ENCODE results near the gene EIF3J. TPM values are rescaled to one million over a fixed set of nuclear protein-coding genes. Genes with fewer than 3 reads are reported as not detected.
A peak's percentile ranks its signal among the peaks of the same experiment; 100 is the strongest.

Gene EIF3J
- polyA plus RNA-seq, 1 of the 3 experiments (the other 2 are of a cell fraction), result 23.8 TPM

GRCh38 chr15:44489464-44489863, 47.5 kb upstream of the EIF3J start (continued):
- TF ChIP-seq REST (IDR thresholded peaks at IDR 0.05; ENCODE audit: low read depth, low read length), result no peak
- no peak for TF ChIP-seq CTCF (IDR thresholded peaks at IDR 0.05)
- no peak for TF ChIP-seq EZH2phosphoT487 (IDR thresholded peaks at IDR 0.05; ENCODE audit: borderline replicate concordance, low read depth)
- TF ChIP-seq, protein P1, sequence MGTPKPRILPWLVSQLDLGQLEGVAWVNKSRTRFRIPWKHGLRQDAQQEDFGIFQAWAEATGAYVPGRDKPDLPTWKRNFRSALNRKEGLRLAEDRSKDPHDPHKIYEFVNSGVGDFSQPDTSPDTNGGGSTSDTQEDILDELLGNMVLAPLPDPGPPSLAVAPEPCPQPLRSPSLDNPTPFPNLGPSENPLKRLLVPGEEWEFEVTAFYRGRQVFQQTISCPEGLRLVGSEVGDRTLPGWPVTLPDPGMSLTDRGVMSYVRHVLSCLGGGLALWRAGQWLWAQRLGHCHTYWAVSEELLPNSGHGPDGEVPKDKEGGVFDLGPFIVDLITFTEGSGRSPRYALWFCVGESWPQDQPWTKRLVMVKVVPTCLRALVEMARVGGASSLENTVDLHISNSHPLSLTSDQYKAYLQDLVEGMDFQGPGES (IDR thresholded peaks at IDR 0.05; ENCODE audit: low read depth, low read length), result no peak
- TF ChIP-seq POLR2AphosphoS5 (IDR thresholded peaks at IDR 0.05; ENCODE audit: low read depth, low read length), result no peak
- no peak for TF ChIP-seq MEF2A (IDR thresholded peaks at IDR 0.05; ENCODE audit: borderline replicate concordance, low read depth)
- no peak for TF ChIP-seq RFX5 (IDR thresholded peaks at IDR 0.05; ENCODE audit: low read length)
- TF ChIP-seq NFIC (IDR thresholded peaks at IDR 0.05; ENCODE audit: borderline replicate concordance), result no peak
- TF ChIP-seq, protein P2, sequence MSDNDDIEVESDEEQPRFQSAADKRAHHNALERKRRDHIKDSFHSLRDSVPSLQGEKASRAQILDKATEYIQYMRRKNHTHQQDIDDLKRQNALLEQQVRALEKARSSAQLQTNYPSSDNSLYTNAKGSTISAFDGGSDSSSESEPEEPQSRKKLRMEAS (IDR thresholded peaks at IDR 0.05; ENCODE audit: low read depth), result no peak
- TF ChIP-seq SIN3A (IDR thresholded peaks at IDR 0.05; ENCODE audit: borderline replicate concordance, low read depth, low read length), result no peak
- TF ChIP-seq ELF1 (IDR thresholded peaks at IDR 0.05), result no peak
- peak; percentile 96 for TF ChIP-seq JUND (IDR thresholded peaks at IDR 0.05)
- no peak for TF ChIP-seq FOXM1 (IDR thresholded peaks at IDR 0.05; ENCODE audit: low read depth)

DNA sequence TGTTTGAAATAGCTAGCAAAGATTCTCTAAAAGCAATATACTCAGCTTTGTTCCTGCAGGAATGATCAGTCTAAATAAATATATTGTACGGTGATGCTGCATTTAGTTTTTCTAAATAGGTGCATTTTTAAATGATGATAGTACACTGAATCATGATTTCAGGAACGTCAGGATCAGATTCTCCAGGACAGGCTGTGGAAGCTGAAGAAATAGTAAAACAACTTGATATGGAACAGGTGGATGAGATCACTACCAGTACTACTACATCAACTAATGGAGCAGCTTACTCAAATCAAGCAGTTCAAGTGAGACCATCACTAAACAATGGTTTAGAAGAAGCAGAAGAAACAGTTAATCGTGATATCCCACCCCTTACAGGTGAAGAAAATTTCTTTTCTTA, 46.3 kb upstream of the EIF3J start:
- no peaks in the 10 kb centered on the region for H3K9me3 ChIP-seq
- no peaks in the 10 kb centered on the region for H3K9me2 ChIP-seq
- peaks cover 18% of the 10 kb centered on the region for H3F3A ChIP-seq (replicated peaks; ENCODE audit: insufficient read depth)
- no peak overlapping the region for H2AFZ ChIP-seq (ENCODE audit: low read depth)
- H3K36me3 ChIP-seq (replicated peaks in 1 of 2; ENCODE audit: control insufficient read depth in 1 of 2, insufficient read depth in 2 of 2, low read length in 1 of 2), result peaks cover 4 to 32% of the 10 kb centered on the region in 2 experiments
- no peak for DNase-seq
- H3K4me1 ChIP-seq (ENCODE audit: control insufficient read depth in 1 of 2, insufficient read depth in 2 of 2, low read depth in 1 of 2, low read length in 1 of 2), result peaks cover 0 to 16% of the 10 kb centered on the region in 2 experiments; a peak in 2 of 4 replicates
- ChIA-PET CTCF (interaction anchor here (1.0 to 3.1 kb wide), 4 partner anchors 9 to 34 kb away, joined by 3 to 15 read pairs (median 4); no protein-coding TSS in a partner anchor), POLR2A (interaction anchor here (1.3 kb wide), 1 partner anchor 64 kb away, joined by 4 read pairs; the partner anchor contains the start of gene CTDSPL2)
- no peak overlapping the region for H3K9ac ChIP-seq
- WGBS (ENCODE audit: low lambda C conversion rate), result 40% methylated on average over 3 of the region's 3 CpGs
- H3K27me3 ChIP-seq (ENCODE audit: insufficient read depth), result no peaks in the 10 kb centered on the region
- peaks cover 19% of the 10 kb centered on the region; the same call in 1 of the 2 replicates for H4K20me1 ChIP-seq (ENCODE audit: insufficient read depth)
- no peak overlapping the region for H3K4me3 ChIP-seq (ENCODE audit: low read depth in 2 of 2, low read length in 1 of 2)
- H3K4me2 ChIP-seq, result no peak overlapping the region
- peaks cover 62% of the 10 kb centered on the region for H3K79me2 ChIP-seq (ENCODE audit: insufficient read depth)
- TF ChIP-seq, protein P3, sequence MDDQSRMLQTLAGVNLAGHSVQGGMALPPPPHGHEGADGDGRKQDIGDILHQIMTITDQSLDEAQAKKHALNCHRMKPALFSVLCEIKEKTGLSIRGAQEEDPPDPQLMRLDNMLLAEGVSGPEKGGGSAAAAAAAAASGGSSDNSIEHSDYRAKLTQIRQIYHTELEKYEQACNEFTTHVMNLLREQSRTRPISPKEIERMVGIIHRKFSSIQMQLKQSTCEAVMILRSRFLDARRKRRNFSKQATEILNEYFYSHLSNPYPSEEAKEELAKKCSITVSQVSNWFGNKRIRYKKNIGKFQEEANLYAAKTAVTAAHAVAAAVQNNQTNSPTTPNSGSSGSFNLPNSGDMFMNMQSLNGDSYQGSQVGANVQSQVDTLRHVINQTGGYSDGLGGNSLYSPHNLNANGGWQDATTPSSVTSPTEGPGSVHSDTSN (IDR thresholded peaks at IDR 0.05), result peak; percentile 47
- TF ChIP-seq JUND (IDR thresholded peaks at IDR 0.05), result peak; percentile 48; the same call in 1 of the 2 replicates
- peak; percentile 72 for TF ChIP-seq TCF12 (IDR thresholded peaks at IDR 0.05)
- no peak for TF ChIP-seq MEF2A (IDR thresholded peaks at IDR 0.05; ENCODE audit: borderline replicate concordance, low read depth)
- TF ChIP-seq FOSL2 (IDR thresholded peaks at IDR 0.05; ENCODE audit: borderline replicate concordance, low read depth), result peak; percentile 64; the same call in 1 of the 2 replicates
- H3K27ac ChIP-seq (ENCODE audit: low read depth in 2 of 2, low read length in 1 of 2), result peak overlapping the region in 1 of 2 experiments; percentile 78; a peak in 2 of 4 replicates

Measured in SK-N-SH (cell line).